22Rv1 (cell line): ENCODE results near the gene CERS5.
A peak's percentile ranks its signal among the peaks of the same experiment; 100 is the strongest.

Source experiments
- CTCF ChIP-seq: fragments of 450-650 bp; IDR thresholded peaks from 2 replicates; pipeline ENCODE4 v1.5.1; 2017; ENCODE audit warnings: mild to moderate bottlenecking
- ZFX ChIP-seq: fragments of 450-650 bp; IDR thresholded peaks from 2 replicates; pipeline ENCODE4 v1.6.1; 2017; ENCODE audit warnings: antibody characterized with exemption, borderline replicate concordance

DNA sequence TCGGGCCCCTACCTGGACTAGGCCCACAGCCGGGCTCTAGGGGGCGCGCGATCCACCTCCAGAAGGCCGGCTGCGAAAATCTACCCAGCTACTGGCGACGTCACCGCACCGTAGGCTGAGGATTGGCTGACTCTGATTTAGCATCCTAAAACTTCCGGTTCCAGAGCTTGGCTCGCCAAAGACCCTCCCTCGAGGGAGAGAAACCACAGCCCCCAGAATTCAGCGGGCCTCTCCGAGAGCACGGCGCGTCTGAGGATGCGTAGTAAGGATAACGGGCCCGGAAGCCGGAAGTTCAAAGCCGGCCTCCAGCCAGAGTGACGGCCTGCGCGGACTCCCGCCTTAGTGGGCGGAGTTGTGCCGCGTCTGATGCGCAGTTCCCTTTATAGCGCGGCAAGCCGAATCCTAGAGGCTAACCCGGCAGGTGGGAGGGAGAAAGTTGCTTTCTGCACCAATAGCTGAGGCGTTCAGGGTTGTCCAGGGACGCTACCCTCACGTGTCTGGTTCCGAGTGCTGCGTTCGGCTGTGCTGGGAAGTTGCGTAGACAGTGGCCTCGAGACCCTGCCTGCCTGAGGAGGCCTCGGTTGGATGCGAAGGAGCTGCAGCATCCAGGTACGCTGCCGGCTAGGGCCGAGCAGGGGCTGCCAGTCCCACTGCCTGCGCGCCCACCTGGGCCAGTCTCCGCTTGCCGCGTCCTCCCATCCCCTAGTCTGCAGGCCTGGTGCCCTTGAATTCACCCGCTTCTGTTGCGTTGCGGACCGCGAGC is 55.3 kb downstream of the CERS5 start, which contains the start of gene COX14:
- peak; percentile 100 for TF ChIP-seq CTCF
- no peak for TF ChIP-seq ZFX
